ENCODE measurements around the gene SNTG2.

- TF ChIP-seq EZH2phosphoT487 (IDR thresholded peaks at IDR 0.05; ENCODE audit: borderline replicate concordance): no peak
- TF ChIP-seq, protein P1, sequence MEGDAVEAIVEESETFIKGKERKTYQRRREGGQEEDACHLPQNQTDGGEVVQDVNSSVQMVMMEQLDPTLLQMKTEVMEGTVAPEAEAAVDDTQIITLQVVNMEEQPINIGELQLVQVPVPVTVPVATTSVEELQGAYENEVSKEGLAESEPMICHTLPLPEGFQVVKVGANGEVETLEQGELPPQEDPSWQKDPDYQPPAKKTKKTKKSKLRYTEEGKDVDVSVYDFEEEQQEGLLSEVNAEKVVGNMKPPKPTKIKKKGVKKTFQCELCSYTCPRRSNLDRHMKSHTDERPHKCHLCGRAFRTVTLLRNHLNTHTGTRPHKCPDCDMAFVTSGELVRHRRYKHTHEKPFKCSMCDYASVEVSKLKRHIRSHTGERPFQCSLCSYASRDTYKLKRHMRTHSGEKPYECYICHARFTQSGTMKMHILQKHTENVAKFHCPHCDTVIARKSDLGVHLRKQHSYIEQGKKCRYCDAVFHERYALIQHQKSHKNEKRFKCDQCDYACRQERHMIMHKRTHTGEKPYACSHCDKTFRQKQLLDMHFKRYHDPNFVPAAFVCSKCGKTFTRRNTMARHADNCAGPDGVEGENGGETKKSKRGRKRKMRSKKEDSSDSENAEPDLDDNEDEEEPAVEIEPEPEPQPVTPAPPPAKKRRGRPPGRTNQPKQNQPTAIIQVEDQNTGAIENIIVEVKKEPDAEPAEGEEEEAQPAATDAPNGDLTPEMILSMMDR (conservative IDR thresholded peaks at IDR 0.05; ENCODE audit: low read length): no peak
Measured at GRCh38 chr2:1104364-1104763, 153.7 kb downstream of the SNTG2 start.
